IPS-11a (cell line): Measurements from ENCODE around the gene NPHS1.

Experiments used
- H3K4me3 ChIP-seq: one replicate; pipeline ENCODE4 v1.5.1; 2013; ENCODE audit warnings: low read depth, low read length, control low read depth

NPHS1 gene

DNA sequence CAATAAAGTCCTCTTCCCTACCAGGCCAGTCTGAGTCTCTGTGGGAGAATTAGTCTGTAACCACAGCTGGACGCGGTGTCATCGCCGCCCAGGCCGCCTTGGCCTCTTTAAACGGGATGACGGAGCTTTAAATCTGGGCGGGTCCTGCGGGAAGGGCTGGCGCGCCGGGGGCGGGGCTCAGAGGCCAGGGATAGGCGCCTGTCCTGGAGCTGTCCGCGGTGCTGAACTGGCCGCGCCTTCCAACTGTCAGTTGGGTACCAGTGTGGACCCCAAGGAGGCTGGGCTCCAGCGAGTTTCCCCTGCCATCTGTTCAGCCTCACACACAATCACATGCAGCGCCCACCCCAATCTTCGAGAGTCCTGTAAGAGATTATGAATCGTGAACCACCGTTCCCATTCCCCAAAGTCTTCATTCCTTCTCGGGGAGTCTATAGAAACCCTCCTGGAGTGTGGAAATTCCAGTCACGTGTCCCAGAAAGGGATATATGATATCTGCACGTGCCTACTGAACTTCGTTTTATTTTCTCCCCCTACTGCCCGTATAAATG is 27.5 kb upstream of the NPHS1 start:
- no peak overlapping the region for H3K4me3 ChIP-seq

- H3K4me3 ChIP-seq = no peak overlapping the region
These were observed 26.8 kb upstream of the NPHS1 start for GRCh38 chr19:35879068-35879467.

GRCh38 chr19:35874392-35874930 is 22.2 kb upstream of the NPHS1 start:
- no peak overlapping the region for H3K4me3 ChIP-seq

DNA sequence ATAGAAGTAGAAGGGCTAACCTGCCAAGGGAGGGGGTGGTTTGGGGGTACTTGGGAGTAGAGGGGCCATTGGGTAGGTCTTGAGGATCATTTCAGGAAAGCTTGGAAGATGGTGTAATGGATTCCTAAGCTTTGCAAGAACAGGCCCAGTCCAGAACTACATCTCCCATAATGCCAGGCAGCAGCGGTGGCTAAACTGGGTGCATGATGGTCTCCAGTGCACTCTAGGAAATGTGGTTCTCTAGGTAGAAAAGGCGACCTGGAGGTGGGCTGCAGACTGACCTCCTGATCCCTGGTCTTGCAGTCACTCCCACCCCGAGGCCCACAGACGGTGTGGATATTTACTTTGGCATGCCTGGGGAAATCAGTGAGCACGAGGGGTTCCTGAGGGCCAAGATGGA is 19.9 kb upstream of the NPHS1 start:
- no peak overlapping the region for H3K4me3 ChIP-seq

DNA sequence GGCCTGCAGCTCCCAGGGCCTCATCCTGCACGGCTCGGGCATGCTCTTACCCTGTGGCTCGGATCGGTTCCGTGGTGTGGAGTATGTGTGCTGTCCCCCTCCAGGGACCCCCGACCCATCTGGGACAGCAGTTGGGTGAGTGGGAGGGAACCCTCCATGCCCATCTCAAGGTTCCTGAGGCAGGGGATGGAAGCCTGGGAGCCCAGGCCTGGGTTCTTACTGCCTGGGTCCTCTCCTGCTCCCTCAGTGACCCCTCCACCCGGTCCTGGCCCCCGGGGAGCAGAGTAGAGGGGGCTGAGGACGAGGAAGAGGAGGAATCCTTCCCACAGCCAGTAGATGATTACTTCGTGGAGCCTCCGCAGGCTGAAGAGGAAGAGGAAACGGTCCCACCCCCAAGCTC is 19.3 kb upstream of the NPHS1 start:
- H3K4me3 ChIP-seq = no peak overlapping the region

GRCh38 chr19:35870798-35871197 is 18.5 kb upstream of the NPHS1 start:
- no peak overlapping the region for H3K4me3 ChIP-seq

- peak overlapping the region; percentile 47 for H3K4me3 ChIP-seq
These were observed 17.9 kb upstream of the NPHS1 start for GRCh38 chr19:35870124-35870736.

DNA sequence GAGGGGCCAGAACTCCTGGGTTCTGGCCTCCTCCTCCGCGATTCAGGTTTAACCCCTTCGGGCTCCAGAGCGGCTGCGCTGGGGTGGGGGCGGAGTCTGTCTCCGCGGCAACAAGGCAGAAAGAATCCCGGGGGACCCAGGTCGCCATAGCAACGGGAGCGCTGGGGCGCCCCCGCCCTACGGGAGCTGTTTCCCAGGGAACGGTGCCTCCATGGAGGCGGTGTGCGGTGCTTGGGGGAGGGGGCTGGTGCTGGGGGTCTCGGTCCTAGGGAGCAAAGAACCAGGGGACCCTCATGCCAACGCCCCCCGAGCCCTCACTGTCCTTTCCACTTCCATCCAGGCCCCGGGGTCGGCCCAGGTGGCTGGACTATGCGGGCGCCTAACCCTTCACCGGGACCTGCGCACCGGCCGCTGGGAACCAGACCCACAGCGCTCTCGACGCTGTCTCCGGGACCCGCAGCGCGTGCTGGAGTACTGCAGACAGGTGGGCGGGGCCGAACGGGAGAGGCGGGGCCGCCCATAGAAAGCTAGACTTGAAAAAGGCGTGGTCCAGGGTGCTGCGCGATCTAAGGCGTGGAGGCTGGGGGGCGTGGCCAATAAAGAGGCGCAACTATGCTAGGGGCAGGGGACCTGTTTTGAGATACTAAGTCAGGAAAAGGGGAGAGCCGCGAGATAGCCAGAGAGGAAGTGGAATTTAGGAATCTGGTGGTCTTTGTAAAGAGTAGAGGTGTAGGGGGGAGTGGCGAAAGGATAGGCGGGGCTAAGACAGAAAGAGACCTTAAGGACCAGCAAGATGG is 17.2 kb upstream of the NPHS1 start:
- H3K4me3 ChIP-seq = peak overlapping the region; percentile 47

- peak overlapping the region; percentile 18 for H3K4me3 ChIP-seq
These were observed 16.6 kb upstream of the NPHS1 start for GRCh38 chr19:35868823-35869326.

DNA sequence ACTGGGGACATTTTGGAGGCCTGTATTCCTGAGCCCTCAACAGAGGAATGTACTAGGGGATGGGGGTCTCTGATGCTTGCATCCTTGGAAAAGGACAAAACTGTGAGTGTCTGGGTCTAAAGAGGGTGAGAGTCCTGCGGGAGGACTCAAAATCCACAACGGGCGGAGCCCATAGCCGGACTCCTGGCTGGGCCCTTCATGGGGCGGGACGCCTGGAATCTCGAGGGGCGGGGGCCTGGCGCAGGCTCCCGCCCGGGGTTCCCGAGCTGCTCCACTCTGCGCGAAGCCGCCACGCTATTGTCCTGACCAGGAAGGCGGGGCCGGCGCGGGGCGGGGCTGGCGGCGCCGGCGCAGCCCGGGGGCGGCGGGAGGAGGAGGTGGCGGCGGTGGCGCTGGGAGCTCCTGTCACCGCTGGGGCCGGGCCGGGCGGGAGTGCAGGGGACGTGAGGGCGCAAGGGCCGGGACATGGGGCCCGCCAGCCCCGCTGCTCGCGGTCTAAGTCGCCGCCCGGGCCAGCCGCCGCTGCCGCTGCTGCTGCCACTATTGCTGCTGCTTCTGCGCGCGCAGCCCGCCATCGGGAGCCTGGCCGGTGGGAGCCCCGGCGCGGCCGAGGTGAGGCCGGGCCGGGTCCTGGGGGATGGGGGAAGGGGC is 16.0 kb upstream of the NPHS1 start, which contains the start of gene APLP1:
Gene APLP1 (plus strand): TSS at position 403 of the 651 bp plus-strand sequence. CDS start 63 bp downstream, at position 466.
- peak within 1 kb of the TSS; percentile 33 for H3K4me3 ChIP-seq

DNA sequence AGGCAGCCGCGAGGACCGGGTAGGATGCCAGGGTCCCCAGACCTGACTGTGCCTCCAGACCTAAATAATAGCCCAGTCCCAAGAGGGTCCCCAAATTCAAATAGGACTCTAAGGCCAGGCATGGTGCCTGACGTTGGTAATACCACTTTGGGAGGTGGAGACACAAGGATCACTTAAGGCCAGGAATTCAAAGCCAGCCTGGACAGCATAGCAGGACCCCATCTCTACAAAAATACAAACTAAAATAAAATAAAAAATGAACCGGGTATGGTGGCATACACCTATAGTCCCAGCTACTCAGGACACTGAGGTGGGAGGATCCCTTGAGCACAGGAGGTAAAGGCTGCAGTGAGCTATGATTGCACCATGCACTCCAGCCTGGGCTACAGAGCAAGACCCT is 10.7 kb upstream of the NPHS1 start:
- no peak overlapping the region for H3K4me3 ChIP-seq

DNA sequence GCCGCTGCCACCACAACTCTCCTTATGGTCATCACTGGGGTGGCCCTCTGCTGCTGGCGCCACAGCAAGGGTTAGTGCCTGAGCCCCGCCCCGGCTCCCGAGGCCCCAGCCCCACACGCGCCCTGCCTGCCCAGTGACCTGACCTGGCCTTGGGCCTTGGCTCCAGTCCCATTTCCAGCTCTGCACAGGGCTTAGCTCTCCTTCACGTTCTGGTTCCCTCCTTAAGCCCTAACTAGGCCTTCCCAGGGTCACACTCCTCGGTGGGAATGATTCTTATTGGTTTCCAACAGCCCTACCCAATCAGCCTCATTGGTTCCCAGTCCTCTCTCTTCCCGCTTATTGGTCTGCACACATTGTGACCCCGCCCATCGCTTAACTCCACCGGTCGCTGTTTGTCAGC is 10.2 kb upstream of the NPHS1 start:
- H3K4me3 ChIP-seq = no peak overlapping the region

DNA sequence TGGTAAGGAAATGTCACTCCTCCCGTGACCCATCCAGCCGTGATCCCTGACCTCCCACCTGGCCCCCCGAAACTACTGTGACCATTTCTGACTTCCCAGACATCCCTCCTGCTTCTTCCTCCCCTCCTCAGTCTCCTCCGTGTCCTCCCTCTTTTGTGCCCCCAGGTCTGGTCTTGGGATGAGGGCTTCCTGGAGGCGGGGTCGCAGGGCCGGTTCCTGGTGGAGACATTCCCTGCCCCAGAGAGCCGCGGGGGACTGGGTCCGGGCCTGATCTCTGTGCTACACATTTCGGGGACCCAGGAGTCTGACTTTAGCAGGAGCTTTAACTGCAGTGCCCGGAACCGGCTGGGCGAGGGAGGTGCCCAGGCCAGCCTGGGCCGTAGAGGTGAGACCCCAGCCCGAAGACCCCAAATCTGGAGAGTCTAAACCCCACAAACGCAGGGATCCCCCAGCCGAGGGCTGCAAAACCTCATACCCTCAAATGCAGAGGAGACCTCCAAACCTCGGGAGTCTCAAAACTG is 9.4 kb upstream of the NPHS1 start:
- H3K4me3 ChIP-seq = peak overlapping the region; percentile 20

- peak overlapping the region; percentile 20 for H3K4me3 ChIP-seq
These were observed 8.7 kb upstream of the NPHS1 start for GRCh38 chr19:35860818-35861639.

- H3K4me3 ChIP-seq = no peak overlapping the region
These were observed 8.1 kb upstream of the NPHS1 start for GRCh38 chr19:35860436-35860817.

GRCh38 chr19:35859414-35859813 is 7.1 kb upstream of the NPHS1 start:
- no peak overlapping the region for H3K4me3 ChIP-seq

DNA sequence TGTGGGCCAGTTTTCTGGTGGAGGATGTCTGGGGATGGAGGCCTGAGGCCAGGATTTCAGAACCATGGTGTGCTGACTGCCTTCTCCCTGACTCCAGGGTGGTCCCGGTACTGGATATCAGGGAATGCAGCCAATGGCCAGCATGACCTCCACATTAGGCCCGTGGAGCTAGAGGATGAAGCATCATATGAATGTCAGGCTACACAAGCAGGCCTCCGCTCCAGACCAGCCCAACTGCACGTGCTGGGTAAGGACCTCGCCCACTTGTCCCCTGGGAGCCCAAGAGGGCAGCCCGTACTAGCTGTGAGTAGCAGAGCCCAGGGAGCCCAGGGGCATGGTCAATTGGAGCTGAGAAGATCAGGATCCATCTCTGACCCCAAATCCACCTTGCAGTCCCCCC is 6.0 kb upstream of the NPHS1 start:
- H3K4me3 ChIP-seq = no peak overlapping the region

- peak within 1 kb of the TSS; percentile 54 for H3K4me3 ChIP-seq
These were observed 4.3 kb upstream of the NPHS1 start, which contains the start of gene KIRREL2 for GRCh38 chr19:35856546-35857149. KIRREL2 (plus strand) TSS chr19:35856911; CDS start chr19:35857120, 209 bp downstream.

GRCh38 chr19:35853038-35853756 is 893 bp upstream of the NPHS1 start:
- H3K4me3 ChIP-seq = no peak overlapping the region
